Stimulated activated CD8-positive, alpha-beta memory T cell treated with anti-CD3 and anti-CD28 coated beads, Interleukin-2, amount 100 ng/mL, for 1 hour (primary cell): Measurements from ENCODE around the gene TJP2.

ENCODE experiments used
- DNase-seq, 2 donors: peaks; one replicate each; pipeline ENCODE4 v3.0.0-alpha.2; 2020; ENCODE audit warnings: low read depth in 2 of 2

Gene TJP2

DNA sequence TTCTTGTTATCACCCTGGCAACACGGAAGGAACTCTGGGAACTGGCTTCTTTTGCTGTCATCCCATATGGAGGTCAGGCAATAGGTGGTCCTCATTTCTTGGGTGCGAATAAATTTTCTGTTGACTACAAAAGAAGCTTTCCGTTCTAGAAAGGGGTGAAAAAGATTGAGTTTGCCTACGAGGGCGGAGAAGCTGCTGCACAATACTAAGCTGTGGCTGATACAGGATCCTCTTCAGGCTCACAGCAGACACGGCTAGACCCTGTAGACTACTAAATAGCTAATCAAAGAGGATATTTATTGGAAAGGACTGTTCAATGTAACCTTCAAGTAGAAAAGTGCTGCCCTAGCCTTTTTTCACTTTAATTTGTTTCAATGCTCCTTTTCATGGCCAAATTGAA lies 58.1 kb downstream of the TJP2 start:
- no peak for DNase-seq

DNA sequence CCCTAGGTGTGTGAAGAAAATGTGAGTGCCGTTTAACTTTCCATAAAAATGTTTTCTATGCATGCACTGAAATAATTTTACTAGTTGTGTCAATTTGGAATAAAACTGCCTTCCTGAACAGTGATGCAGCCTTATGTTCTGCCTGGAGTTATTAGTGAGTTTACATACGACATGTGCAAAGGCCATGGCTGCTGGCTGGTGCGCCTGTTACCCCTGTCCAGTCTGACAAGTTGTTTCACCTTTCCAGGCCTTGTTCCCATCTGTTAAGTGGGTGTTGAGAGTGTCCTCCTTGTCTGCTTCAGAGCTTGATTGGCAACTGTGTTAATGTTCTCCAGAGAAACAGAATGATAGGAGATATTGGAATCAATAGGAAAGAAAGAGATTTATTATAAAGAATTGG lies 60.6 kb downstream of the TJP2 start:
- no peak for DNase-seq

DNA sequence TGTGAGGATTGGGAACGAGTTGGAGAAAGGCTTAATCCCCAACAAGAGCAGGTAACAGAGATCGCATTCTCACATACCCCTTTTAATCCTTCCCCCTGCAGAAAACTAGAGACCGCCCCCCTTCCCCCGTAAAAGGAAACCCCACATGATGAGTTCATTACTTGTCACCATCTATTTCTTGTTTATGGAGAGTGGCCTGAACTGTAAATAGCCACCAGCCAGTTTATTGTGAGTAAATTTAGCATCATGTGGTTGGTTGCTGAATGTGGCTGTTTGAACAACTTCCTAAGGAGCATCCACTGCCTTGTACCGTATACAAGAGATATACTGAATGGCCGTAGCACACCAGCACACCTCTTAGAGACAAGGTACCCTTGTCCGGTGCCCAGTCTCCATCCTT lies 62.1 kb downstream of the TJP2 start:
- DNase-seq, result no peak

DNA sequence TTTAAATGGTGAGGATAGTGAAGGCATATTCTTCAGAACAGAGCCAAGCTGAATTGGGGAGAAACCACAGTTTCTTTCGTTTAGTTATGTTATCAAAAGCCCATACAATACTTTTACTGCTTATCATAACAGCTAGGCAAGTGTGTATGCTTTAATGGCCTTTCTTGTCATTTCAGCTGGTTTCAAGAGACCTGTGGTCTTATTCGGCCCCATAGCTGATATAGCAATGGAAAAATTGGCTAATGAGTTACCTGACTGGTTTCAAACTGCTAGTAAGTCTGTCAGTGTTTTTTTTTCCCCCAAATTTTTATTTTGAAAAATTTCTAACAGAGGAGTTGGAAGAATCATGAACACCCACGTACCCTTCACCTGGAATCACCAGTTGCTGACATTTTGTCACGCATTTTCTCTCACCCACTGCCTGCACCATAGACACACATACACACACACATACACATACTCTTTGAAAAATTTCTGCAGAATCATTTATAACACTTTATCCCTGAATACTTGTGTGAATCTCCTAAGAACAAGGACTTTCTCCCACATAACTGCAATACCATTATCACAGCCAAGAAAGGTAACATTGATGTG lies 63.7 kb downstream of the TJP2 start:
- no peak for DNase-seq

DNA sequence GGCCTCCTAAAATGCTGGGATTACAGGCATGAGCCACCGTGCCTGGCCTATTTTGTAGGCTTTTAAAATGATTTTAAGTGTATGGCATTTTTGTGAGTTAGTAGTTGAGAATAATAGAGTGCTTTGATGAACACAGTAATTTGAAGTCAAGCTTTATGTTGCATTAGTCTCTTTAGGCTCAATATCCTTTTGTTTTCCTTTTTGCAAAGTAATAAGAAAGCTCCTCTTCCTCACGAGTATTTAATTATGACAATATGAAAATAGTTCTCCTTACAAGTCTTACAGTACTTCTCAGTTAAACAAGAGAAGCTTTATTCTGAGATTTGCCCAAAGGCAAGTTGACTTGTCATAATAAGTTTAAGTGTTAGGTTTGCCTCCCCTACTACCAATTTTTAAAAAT lies 69.0 kb downstream of the TJP2 start:
- DNase-seq, result no peak

DNA sequence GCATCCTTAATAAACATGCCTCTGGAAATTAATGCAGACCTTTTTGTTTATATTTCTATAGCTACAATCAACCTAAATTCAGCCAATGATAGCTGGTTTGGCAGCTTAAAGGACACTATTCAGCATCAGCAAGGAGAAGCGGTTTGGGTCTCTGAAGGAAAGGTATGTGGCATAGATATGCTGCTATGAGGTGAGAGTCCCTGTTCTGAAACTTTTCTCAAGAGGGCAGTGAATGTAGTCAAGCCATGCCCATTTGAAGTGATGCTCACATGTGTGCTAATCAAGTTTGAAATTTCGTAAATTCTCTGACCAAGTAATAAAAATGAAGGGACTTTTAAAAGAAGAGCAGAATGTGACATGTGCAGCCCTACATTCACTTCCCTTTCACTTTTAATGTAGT lies 72.6 kb downstream of the TJP2 start:
- no peak for DNase-seq

DNA sequence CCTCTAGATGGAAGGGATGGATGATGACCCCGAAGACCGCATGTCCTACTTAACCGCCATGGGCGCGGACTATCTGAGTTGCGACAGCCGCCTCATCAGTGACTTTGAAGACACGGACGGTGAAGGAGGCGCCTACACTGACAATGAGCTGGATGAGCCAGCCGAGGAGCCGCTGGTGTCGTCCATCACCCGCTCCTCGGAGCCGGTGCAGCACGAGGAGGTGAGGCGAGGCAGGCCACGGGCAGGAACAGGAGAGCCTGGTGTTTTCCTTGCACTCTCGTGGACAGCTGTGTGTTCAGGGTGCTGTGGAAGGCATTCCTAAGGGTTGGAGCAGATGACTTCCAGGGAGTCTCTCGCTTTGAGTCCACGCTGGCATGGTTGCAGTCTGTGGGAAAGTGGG lies 73.9 kb downstream of the TJP2 start:
- no peak for DNase-seq

DNA sequence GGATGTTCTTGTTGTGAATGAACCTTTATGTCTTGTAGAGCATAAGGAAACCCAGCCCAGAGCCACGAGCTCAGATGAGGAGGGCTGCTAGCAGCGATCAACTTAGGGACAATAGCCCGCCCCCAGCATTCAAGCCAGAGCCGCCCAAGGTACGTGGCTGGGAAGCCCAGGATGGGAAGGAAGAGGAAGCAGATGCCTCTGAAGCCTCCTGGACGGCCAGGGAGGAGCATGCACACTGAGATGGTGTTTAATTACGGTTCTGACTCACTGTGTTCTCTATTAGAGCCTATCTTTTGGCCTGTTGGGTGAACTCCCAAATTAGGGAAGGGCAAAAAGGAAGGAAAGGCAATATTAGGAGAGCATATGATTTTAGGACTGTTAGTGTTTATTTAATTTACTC lies 75.3 kb downstream of the TJP2 start:
- DNase-seq, result no peak

DNA sequence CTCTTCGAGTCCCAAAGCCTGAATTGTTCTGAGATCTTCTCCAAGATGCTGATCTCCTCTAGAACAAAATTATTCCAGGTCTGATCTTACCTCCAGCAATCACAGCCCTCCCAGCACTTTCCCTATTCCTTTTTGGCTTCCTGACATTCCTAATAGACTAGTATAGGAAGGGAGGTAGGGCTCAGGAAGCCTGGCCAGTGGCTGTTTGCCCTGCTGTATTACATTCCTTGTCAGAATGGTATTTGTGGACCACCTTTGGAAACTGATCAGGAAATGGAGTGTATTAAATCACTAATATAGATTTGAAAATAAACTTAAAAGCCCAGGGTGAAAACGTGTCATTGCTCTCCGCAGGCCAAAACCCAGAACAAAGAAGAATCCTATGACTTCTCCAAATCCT lies 76.6 kb downstream of the TJP2 start:
- DNase-seq, result no peak

DNA sequence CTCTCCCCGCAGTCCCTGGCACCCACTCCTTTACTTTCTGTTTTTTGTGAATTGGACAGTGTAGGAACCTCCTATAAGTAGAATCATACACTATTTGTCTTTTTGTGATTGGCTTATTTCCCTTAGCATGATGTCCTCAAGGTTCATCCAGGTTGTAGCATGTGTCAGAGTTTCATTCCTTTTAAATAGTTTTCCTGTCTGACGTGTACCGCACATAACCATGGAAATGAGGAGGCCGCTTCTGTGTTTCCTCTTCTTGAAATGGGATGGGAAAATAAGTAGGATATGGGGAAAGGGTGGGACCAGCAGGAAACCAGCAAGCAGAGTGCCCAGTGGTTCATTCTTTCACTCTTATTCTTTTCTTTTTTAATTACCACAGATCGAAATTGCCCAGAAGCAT lies 78.4 kb downstream of the TJP2 start:
- DNase-seq, result no peak

DNA sequence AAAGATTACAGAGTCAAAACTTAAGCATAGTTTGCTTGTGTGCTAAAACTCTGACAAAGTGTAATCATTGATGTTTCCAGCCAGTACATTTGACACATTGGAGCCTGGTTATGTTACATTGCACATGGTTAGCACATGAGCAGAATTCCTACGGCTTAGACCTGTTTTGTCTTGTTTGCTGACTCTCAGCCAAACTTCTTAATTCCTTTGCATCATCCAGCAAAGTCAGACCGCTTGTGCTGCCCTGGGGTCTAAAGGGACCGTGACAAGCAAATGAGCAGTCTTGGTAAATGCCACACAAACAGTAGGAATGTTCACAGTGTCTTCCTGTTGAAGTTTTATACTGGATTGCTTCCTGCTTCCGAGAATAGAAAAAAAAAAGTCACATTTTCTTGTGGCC lies 79.0 kb downstream of the TJP2 start:
- DNase-seq, result no peak

DNA sequence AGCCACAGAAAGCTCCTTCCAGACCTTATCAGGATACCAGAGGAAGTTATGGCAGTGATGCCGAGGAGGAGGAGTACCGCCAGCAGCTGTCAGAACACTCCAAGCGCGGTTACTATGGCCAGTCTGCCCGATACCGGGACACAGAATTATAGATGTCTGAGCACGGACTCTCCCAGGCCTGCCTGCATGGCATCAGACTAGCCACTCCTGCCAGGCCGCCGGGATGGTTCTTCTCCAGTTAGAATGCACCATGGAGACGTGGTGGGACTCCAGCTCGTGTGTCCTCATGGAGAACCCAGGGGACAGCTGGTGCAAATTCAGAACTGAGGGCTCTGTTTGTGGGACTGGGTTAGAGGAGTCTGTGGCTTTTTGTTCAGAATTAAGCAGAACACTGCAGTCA lies 80.1 kb downstream of the TJP2 start:
- DNase-seq, result no peak

DNA sequence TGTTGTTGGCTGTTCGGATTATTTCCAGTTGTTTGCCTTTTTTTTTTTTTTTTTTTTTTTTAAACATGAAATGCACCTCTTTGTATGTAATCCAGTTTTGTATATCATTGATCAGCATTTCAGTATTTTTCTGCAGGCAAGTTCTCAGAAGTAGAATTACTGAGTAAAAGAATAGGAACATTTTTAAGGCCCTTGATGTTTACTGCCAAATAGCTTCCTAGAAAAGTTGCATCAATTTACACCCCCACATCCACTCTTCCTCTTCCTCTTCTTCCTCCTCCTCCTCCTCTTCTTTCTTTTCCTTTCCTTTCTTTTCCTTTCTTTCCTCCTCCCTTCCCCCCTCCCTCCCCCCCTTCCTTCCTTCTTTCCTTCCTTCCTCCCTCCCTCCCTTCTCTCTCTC lies 81.5 kb downstream of the TJP2 start:
- DNase-seq, result no peak

DNA sequence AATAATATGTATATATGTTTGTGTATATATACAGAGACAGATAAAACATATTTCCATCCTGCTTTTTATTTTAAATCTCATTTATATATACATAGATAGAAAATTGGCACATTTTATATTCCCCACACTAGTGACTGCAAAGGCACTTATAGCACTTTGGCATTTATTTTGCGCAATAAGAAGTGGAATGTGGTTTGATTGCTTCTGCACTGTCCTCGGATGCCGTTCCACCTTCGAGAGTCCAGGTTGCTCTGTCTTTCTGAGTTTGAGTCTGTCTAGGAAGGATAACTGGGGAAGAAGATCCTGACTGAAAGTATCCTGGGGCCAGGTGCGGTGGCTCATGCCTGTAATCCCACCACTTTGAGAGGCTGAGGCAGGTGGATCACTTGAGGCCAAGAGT lies 84.5 kb downstream of the TJP2 start:
- no peak for DNase-seq

DNA sequence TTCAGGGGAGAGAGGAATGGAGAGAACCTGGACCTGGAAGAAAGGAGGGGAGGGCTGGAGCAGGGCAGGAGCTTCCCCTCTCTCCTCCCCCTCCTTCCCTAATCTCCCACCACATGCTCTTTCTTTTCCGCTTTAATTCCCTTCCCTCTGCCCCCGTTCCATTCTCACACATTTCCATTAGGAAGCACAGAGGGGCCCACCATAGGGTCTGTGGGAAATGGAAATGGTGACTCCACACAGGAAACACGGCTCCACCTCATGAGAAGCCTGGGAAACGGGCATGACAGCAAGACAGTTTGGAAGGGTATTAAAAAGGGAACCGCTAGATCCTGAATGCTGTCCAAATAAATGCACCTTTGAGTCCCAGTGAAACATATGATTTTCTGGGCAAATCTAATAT lies 86.1 kb downstream of the TJP2 start:
- no peak for DNase-seq

DNA sequence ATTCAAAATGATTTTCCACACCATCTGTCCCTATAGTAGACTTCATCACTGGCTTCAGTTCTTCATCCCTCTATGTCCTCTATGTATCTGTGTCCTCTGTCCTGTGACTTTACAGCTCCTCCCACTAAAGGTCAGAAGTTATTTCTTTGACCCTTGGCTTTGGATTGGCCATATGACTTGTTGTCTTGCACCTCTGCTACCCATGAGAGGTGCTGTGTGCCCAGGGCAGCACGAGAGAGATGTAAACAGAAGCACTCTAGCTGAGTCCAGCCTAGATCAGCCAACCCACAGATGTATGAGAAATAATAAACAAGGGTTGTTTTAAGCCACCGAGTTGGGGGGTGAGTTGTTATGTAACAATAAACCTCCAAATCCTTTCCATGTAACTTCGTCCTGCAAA lies 87.6 kb downstream of the TJP2 start:
- DNase-seq, result no peak

DNA sequence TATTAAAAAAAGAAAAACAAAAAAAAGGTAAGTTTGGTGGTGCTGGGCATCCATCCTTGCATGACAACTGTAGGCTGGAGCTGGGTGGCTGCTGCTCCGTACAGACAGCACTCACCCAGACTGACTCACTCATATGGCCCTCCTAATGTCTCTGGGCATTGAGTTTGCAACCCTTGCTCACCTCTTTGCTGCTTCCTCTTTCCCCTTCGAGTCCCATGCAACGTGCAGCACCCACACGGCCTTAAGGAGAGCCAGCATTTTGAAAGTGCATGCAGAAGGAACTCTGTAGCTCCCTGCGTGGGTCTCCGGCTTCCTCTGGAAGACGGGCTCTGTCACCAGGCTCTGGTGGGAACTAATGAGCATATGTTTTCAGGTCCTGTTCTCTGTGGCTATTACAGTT lies 90.4 kb downstream of the TJP2 start:
- no peak for DNase-seq

DNA sequence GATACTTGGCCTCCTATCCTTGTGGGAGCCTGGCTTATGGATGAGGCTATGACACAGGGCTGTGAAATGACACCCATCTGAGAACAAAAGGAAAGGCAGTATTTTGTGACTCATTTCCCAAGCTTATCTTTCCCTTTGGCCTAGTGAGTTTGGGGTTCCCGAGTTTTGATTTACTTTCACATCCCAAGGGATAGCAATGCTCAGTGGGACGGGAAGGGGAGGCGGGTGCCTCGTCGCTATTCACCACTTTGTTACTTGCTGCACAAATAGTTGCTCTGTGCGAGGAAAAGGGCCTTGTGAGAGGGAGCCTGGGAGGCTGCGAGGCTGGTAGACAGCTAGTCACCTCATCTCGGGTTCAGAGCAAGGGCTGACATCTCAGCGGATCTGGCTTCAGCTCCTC lies 91.8 kb downstream of the TJP2 start:
- DNase-seq, result no peak

DNA sequence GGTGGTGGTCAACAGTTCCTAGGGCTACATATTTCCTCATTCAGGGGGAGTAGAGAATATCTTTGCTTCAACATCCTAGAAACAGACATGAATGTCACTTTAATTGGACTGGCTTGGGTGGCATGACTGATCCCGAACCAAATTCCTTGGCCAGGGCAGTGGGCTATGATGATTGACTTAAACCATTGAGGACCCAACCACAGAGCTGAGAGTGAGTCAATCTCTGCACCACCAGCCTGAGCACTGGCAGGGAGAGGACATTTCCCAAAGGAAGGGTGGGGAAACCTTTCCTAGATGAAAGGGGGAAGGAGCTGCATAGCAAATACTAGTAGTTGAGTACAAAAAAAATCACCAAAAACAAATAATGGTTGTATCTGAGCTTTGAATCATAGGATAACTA lies 98.1 kb downstream of the TJP2 start:
- no peak for DNase-seq

DNA sequence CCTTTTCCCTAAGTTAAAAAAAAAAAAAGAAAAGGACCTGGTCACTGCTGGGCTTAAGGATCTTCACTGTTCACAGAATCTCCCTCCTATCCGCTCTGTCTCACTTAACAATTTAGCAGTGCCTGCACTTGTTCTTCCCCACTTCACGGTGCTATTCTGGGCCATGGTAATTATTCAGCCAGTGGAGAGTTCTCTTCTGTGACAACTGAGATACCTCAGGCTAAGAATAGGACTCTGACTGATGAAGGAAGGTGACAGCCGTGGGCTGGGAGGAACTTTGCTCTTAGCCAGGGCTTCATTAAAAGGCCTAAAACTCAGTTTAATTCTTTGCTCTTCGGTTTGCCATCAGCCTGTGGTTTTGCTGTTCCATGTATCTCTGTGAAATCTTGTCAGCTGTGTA lies 99.1 kb downstream of the TJP2 start:
- no peak for DNase-seq

DNA sequence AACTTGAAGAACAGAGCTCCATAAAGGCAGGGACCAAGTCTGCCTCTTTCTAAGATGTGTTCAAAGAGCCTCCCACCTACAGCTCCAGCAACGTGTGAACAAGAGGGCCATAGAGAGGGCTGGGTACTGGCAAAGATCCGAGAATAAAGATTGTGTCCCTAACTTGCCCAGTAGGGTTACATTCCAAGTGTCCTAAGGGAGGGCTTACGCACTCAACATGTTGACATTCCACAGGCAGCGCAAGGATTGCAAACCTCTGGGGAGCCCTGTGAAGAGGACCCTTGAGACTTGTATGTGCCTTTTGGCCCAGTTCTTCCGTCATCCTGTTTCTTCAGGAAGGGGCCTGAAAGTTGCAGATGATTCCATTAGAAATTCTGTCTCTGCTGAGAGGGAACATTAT lies 102.7 kb downstream of the TJP2 start:
- no peak for DNase-seq

DNA sequence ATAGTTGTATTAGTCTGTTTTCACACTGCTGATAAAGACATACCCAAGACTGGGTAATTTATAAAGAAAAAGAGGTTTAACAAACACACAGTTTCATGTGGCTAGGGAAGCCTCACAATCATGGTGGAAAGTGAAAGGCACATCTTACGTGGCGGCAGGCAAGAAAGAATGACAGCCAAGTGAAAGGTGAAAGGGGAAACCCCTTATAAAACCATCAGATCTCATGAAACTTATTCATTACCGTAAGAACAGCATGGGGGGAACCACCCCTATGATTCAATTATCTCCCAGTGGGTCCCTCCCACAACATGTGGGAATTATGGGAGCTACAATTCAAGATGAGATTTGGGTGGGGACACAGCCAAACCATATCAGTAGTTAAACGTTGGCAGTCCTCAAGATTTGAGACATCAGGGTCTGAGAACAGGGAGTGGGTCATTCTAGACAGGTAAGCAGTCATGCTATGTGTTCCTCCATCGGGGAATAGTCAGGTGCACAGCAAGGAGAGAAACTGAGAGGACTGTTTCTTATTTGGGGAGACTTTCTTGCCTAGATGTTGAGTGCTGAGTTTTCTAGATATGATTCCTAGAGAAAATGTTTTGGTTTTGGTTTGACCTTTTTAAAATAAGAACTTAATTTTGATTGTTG lies 105.1 kb downstream of the TJP2 start:
- DNase-seq, result no peak

DNA sequence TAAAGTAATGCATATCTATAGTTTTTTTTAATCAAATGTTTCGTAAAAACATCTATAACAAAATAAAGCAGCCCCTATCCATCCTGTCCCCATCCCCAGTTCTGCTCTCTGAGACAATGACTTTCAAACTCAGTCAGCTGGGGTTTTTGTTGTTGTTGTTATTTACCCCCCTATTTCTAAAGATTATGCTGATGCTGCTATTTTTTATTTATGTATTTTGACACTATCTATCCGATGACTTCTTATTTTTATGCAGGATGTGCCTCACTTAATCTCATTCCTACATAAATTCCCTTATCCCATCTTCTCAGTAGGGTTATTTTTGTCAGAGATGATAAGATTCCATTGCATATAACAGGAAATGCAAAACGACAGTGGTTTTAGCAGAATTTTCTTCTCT lies 105.7 kb downstream of the TJP2 start:
- DNase-seq, result no peak

DNA sequence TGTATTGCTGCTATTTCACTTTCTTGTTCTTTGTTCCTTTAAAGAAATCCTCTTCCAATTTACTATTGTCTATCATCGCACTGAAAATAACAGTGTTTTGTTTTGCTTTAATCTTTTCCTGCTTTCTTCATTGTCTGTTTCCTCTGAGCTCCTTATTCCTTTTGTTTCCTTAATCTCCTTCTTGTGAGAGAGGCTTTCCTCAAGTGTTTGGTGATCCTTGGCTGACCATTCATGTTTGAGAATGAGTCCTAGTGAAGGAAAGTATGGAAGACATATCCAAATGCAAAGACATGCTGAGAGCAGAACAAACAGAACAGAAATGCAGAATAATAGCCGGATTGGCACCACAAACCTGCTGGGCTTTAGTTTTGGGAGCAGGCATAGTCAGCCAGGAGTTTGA lies 108.9 kb downstream of the TJP2 start:
- no peak for DNase-seq
